Liver (tissue), 3 donors: Measurements from ENCODE around the gene IGF2R.

ENCODE experiments used
- ATF3 ChIP-seq: IDR thresholded peaks from 2 replicates; pipeline ENCODE4 v1.6.1; 2016; ENCODE audit warnings: antibody characterized with exemption
- CTCF ChIP-seq: fragments of 150-350 bp; IDR thresholded peaks from 2 replicates; pipeline ENCODE4 v1.5.1; 2017; ENCODE audit warnings: improper control_type of control experiment, low read depth, low read length; ENCODE audit not compliant: missing input control
- FOXA1 ChIP-seq: IDR thresholded peaks from 2 replicates; pipeline ENCODE4 v1.6.1; 2016; ENCODE audit warnings: antibody characterized with exemption
- GABPA ChIP-seq, 2 donors: IDR thresholded peaks in 1 of 2; conservative IDR thresholded peaks in 1 of 2; 2 replicates each; pipeline ENCODE4 v1.6.1; 2016; ENCODE audit warnings: antibody characterized with exemption in 2 of 2, mild to moderate bottlenecking in 1 of 2, moderate library complexity in 1 of 2
- JUND ChIP-seq, 2 donors: IDR thresholded peaks; 2 replicates each; pipeline ENCODE4 v1.6.1; 2016; ENCODE audit warnings: antibody characterized with exemption in 2 of 2
- REST ChIP-seq: IDR thresholded peaks from 2 replicates; pipeline ENCODE4 v1.6.1; 2016; ENCODE audit warnings: antibody characterized with exemption, mild to moderate bottlenecking
- RXRA ChIP-seq, 2 donors: IDR thresholded peaks; 2 replicates each; pipeline ENCODE4 v1.6.1; 2017 to 2018; ENCODE audit warnings: antibody characterized with exemption in 2 of 2, mild to moderate bottlenecking in 1 of 2
- SP1 ChIP-seq: IDR thresholded peaks from 2 replicates; pipeline ENCODE4 v1.6.1; 2018; ENCODE audit warnings: antibody characterized with exemption, mild to moderate bottlenecking
- TAF1 ChIP-seq: conservative IDR thresholded peaks from 2 replicates; pipeline ENCODE4 v1.6.1; 2016; ENCODE audit warnings: antibody characterized with exemption, mild to moderate bottlenecking
- donor health status: healthy.
- donor health status: healthy.

- no peak for TF ChIP-seq CTCF
- TF ChIP-seq GABPA (IDR thresholded peaks at IDR 0.05 in 1 of 2, conservative IDR thresholded peaks at IDR 0.05 in 1 of 2), result no peak
- no peak for TF ChIP-seq FOXA1
- no peak for TF ChIP-seq JUND (IDR thresholded peaks at IDR 0.05)
- TF ChIP-seq REST, result no peak
- no peak for TF ChIP-seq SP1
- TF ChIP-seq TAF1, result no peak
- no peak for TF ChIP-seq RXRA (IDR thresholded peaks at IDR 0.05)
- no peak for TF ChIP-seq ATF3
Measured at GRCh38 chr6:160130729-160131484, 162.0 kb downstream of the IGF2R start.
